ES-I3 (cell line): Measurements from ENCODE around the gene GARIN3.
"Not testable (repeated sequence)": the region's sequence is repeated elsewhere in the genome, so short reads cannot be mapped to it uniquely, and the experiment has no call there.

Experiments
- H3K36me3 ChIP-seq: 2 replicates; pipeline ENCODE4 v1.6.1; 2013; ENCODE audit warnings: mild to moderate bottlenecking, low read length, control low read depth, moderate library complexity; ENCODE audit not compliant: insufficient read depth
- H3K4me1 ChIP-seq: 2 replicates; pipeline ENCODE4 v1.6.1; 2013; ENCODE audit warnings: mild to moderate bottlenecking, control low read depth, low read length; ENCODE audit not compliant: insufficient read depth
- H3K9ac ChIP-seq: 2 replicates; pipeline ENCODE4 v1.6.1; 2013; ENCODE audit warnings: low read depth, mild to moderate bottlenecking, low read length, moderate library complexity
- H3K9me3 ChIP-seq: 2 replicates; pipeline ENCODE4 v1.6.1; 2013; ENCODE audit warnings: mild to moderate bottlenecking, low read length, moderate library complexity; ENCODE audit not compliant: control insufficient read depth, insufficient read depth

GARIN3 gene

DNA sequence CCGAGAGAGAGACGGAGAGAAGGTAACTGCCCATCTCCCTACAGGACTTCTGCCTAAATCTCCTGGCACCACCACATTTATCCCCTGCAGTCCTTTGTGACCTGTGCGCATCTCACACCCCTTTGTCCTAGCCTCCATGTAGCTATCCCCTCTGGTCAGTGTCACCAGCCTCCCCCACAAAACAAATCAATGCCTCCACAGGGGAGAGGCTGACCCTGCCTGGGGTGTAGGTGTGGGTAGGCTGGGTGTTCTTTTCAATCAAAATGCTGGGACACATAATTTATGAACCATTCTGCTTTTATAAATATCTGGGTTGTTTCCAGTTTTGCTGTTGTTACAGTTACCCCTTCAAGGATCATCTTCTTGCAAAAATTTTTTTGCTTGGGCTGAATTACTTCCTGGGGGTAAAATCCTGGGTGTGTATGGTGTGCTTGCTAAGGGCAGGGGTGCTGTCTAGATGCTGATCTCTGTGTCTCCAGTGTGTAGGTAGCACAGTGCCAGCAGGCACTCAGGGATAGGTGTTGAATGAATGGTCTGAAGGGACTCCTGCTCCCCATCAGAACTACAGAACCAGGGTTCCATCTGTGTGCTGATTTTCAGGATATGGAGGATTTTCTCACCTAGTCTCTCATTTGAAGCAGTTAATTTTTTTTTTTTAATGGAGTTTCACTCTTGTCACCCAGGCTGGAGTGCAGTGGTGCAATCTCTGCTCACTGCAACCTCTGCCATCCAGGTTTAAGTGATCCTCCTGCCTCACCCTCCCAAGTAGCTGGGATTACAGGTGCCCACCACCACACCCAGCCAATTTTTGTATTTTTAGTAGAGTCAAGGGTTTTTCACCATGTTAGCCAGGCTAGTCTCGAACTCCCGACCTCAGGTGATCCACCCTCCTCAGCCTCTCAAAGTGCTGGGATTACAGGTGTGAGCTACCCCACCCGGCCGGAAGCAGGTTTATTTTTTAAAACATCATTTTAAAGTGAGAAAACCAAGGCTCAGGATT lies at the start of gene GARIN3:
TSS of gene GARIN3 (minus strand) at position 51 of the 1,000 bp plus-strand sequence. CDS start 96 bp downstream, outside the sequence.
- Histone ChIP-seq H3K4me1 (no peaks in the 10 kb centered on the region), H3K36me3 (no peaks in the 10 kb centered on the region), H3K9ac (no peak within 1 kb of the TSS), H3K9me3 (no peaks in the 10 kb centered on the region)

DNA sequence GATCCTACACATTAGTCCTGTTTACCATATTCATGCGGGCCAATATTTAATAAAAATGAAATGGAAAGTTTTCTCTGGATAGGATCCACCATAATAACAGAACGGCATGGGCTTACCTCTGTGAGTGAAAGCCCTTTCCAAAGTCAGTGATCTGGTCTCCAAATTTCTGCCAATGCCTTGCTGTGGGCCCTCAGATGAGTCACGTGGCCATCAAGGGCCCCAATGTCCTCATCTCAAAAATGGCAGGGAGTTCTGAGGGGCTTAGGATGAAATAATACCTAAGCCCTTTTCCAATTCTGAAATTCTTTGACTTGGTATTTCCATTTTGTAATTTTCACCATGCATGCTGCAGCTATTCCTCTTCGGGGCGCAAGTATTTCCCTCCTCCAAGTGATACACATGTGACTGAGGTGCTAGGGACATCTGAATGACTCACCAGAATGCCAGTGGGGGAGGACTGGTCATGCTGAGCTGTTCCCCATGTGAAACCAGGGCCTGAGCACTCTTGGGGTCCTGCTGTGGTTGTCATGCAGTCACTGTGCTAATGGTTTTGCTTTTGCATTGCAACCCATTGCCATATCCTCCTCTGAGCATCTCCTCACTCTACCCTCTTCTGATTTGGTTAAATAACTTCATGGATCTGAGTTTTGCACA lies 49.6 kb upstream of the GARIN3 start:
- Histone ChIP-seq H3K9ac (no peak overlapping the region), H3K9me3 (no peaks in the 10 kb centered on the region), H3K4me1 (no peaks in the 10 kb centered on the region; the same call in 1 of the 2 replicates), H3K36me3 (no peaks in the 10 kb centered on the region)

DNA sequence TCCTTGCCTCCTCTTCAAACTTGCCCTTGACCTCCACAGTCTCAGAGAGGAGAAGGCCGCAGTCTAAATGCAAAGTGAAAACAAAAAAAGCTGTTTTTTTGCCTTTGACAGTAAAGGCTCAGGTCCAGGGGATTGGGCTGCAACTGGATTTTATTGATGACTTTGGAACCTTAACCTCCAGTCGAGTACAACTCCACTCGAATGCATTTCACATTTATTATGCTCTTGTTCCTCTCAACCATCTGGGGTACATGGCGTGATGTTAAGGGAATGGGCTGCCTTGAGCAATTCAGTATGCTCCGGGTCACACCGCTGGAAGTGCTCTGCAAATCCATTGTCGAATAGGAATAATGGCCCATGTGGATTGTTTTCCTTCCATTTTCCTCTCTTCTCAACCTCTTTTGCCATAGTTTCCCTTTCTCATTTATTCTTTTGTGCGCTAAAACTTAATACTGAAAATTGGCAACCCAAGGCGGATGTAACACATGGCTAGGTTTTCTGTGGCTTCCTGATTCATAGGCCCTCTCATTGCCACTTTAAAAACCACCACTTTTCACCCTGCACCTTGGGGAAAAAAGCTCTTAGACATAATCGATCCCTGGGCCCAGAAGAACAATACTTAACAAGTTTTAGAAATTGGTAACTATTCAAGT lies 48.9 kb upstream of the GARIN3 start:
- H3K36me3 ChIP-seq, result no peaks in the 10 kb centered on the region
- no peak overlapping the region for H3K9ac ChIP-seq
- H3K4me1 ChIP-seq, result no peaks in the 10 kb centered on the region; the same call in 1 of the 2 replicates
- H3K9me3 ChIP-seq, result no peaks in the 10 kb centered on the region

DNA sequence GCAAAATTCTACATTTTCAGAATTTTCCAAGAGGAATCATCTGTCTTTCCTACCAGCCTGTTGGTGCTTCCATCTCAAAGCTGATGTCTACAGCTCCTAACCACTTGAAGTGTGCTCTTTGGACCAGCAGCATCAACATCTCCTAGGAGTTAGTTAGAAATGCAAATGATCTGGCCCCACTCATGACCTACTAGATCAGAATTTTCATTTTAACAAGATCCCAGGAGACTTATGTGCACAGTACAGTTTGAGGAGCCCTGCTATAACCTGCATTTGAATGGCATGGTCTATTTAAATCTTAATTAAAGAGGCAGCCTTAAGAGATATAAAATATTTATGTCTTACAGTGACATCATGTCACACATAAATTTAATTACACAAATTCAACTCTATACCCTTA lies 48.4 kb upstream of the GARIN3 start:
- Histone ChIP-seq H3K4me1 (no peaks in the 10 kb centered on the region; the same call in 1 of the 2 replicates), H3K9ac (no peak overlapping the region), H3K9me3 (no peaks in the 10 kb centered on the region), H3K36me3 (no peaks in the 10 kb centered on the region)

DNA sequence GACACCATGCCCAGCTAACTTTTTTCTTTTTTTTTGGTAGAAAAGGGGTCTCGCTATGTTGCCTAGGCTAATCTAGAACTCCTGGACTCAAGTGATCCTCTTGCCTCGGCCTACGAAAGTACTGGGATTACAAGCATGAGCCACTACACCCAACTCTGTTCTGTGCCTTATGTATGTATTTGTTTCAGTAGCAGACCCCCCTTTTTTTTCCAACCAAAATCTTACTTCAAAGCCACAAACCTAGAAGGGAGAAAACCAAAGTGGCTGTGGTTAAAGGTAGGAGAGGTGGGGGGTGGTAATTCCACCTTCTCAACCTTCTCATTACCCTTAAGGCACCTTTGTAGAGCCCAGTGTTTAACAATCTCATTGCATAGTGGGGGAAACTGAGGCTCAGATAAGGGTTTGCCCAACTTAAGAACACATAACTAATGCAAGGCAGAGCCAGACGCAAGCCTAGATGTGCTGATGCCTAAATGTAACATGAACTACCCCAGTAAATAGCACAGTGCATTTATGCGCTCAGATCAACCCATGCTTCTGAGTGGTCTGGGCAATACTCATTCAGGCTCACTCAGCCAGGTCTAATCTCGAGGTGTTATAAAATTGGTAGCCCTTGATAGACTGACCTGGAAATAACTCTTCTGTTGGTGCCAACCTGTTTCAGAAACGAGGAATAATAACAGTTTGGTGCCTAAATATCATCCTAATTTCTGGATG lies 47.6 kb upstream of the GARIN3 start:
- H3K36me3 ChIP-seq, result no peaks in the 10 kb centered on the region
- H3K9ac ChIP-seq, result no peak overlapping the region
- H3K9me3 ChIP-seq, result no peaks in the 10 kb centered on the region
- no peaks in the 10 kb centered on the region; the same call in 1 of the 2 replicates for H3K4me1 ChIP-seq

DNA sequence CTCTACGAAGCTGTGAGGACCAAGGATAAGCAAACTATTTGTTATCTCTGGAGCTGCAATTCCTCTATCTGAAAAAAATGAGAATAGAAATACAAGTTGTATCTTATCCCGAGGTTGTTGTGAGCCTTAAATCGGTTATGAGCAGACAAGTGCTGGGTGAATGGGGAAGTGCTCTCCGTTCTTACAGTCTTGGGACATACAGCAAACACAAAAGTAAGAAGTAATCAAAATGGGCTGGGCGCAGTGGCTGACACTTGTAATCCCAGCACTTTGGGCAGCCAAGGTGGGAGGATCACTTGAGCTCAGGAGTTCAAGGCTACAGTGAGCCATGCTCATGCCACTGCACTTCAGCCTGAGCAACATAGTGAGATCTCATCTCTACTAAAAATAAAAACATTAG lies 46.2 kb upstream of the GARIN3 start:
- Histone ChIP-seq H3K4me1 (no peaks in the 10 kb centered on the region; the same call in 1 of the 2 replicates), H3K9me3 (no peaks in the 10 kb centered on the region), H3K9ac (no peak overlapping the region), H3K36me3 (no peaks in the 10 kb centered on the region)

DNA sequence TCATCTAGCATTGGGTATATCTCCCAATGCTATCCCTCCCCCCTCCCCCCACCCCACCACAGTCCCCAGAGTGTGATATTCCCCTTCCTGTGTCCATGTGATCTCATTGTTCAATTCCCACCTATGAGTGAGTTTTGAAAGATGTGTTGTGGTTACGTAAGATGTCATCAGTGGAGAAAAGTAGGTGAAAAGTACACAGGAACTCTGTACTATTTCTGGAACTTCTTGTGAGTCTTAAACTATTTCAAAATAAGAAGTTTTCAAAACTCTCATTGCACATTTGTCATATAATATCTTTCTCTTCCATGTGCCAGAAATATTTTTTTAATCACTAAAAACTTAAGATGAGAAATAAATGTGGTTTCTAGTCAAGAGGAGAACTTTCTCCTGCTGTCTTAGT lies 44.6 kb upstream of the GARIN3 start:
- H3K36me3 ChIP-seq, H3K9ac ChIP-seq, H3K9me3 ChIP-seq, H3K4me1 ChIP-seq: not testable (repeated sequence)

DNA sequence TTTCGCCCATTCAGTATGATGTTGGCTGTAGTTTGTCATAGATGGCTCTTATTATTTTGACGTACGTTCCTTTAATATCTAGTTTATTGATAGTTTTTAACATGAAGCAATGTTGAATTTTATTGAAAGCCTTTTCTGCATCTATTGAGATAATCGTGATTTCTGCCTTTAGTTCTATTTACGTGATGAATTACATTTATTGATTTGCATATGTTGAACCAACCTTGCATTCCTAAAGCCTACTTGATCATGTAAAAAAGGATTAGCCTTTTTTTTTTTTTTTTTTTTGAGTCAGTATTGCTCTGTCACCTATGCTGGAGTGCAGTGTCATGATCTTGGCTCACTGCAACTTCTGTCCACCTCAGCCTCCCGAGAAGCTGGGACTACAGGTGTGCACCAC lies 39.6 kb upstream of the GARIN3 start:
- no peaks in the 10 kb centered on the region for H3K36me3 ChIP-seq
- H3K9me3 ChIP-seq, result no peaks in the 10 kb centered on the region
- H3K4me1 ChIP-seq, result no peaks in the 10 kb centered on the region
- no peak overlapping the region for H3K9ac ChIP-seq

DNA sequence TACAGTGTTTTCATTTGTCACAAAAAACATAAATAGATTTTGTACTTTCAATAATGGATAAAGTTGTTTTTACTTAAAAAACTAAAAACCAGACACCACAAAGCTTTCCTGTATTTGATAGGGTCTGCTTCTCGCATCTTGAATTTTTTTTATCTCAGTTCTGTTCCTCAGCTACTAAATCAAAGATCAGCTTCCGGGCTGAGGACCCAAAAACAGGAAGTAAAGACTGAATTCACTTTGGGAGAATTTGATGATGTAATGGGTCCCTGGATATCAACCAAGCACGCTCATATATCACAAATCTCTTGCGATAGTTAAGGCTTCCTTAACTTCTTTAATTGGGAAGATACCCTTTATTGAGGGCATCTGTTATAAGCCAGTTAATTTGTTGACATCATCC lies 38.7 kb upstream of the GARIN3 start:
- H3K9ac ChIP-seq, result no peak overlapping the region
- no peaks in the 10 kb centered on the region for H3K4me1 ChIP-seq
- H3K9me3 ChIP-seq, result no peaks in the 10 kb centered on the region
- H3K36me3 ChIP-seq, result no peaks in the 10 kb centered on the region

DNA sequence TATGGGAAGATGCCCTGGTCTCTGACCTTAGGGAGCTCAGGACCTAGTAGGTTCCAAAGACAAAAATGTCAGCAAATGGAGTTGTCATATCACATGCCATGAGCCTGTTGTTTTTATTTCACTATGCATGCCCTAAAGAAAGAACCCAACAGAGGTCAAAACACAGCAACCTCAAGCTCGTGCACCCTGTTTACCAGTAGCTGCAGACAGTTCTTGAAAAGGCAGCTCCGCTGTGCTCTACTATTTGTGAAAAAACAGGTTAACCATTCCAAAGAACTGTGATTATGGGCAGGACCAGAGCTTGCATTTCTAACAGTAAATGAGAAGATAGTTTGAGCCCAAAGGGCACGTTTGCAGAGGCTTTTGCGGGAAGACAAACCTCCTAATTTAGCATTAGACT lies 37.4 kb upstream of the GARIN3 start:
- Histone ChIP-seq H3K4me1 (no peaks in the 10 kb centered on the region), H3K9me3 (no peaks in the 10 kb centered on the region), H3K36me3 (no peaks in the 10 kb centered on the region), H3K9ac (no peak overlapping the region)

DNA sequence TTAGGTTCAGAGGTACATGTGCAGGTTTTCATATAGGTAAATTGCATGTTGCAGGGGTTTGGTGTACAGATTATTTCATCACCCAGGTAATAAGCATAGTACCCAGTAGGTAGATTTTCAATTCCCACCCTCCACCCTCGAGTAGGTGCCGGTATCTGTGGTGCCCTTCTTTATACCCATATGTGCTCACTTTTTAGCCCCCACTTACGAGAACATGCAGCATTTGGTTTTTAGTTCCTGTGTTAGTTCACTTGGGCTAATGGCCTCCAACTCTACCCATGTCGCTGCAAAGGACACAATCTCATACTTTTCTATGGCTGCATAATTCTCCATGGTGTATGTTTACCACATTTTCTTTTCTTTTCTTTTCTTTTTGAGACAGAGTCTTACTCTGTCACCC lies 35.8 kb upstream of the GARIN3 start:
- H3K36me3 ChIP-seq, result no peaks in the 10 kb centered on the region

DNA sequence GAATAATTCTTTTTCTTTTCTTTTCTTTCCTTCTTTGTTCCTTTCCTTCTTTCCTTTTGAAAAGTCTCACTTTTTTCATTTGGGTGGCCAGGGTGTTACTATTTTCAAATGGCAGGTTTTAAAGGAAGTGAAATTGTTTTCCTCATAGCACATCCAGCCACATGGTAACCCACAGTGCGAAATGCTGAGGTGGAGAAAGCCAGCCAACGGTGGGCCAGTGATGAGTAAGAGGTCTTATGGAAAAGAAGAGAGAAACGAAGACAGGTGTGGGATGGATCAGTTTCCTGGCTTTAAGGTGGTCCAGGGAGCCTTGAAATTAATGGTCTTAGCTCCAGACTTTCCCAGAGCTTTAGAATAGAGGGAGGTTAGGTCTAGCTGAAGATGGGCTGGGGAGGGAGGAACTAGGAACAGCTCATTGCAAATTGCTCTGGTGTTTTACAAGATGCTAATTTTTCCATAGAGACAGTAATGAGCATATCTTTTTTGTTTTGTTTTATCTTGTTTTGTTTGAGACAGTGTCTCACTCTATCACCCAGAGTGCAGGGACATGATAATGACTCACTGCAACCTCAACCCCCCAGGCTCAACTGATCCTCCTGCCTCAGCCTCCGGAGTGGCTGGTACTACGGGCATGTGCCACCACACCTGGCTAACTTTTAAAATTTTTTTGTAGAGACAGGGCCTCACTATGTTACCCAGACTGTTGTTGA lies 32.4 kb upstream of the GARIN3 start:
- no peak overlapping the region for H3K9ac ChIP-seq
- no peaks in the 10 kb centered on the region for H3K36me3 ChIP-seq
- no peaks in the 10 kb centered on the region for H3K9me3 ChIP-seq
- no peaks in the 10 kb centered on the region for H3K4me1 ChIP-seq

More for the DNA sequence above, 35.8 kb upstream of the GARIN3 start:
- Histone ChIP-seq H3K9me3 (no peaks in the 10 kb centered on the region), H3K4me1 (no peaks in the 10 kb centered on the region), H3K9ac (no peak overlapping the region)

DNA sequence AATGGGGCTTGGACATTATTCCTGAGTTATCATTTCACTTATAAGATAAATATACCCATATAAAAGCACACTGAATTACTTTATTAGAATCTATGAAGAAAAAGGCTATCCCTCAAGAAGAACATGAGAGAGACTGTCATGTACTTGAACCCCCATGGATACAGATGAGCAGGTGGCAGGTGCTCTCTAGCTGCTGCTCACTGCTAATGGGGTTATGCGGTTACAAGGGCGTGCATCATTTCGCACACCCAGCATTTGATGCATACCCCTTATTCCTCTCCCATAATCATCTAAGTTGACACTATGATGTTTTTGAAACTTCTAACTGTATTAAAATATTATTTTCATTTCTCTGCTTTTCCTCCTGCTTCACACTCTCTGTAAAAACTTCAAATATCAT lies 31.0 kb upstream of the GARIN3 start:
- H3K36me3 ChIP-seq, result no peaks in the 10 kb centered on the region
- no peaks in the 10 kb centered on the region for H3K9me3 ChIP-seq
- H3K4me1 ChIP-seq, result no peaks in the 10 kb centered on the region
- H3K9ac ChIP-seq, result no peak overlapping the region
